Cardiac muscle cell (in vitro differentiated cells and primary cell): Measurements from ENCODE around the gene TMEM43. TPM values are rescaled to one million over a fixed set of nuclear protein-coding genes. Genes with fewer than 3 reads are reported as not detected.

Source experiments
- DNase-seq, 2 donors: peaks; one replicate each; pipeline versions ENCODE4 v3.0.0 to v3.0.0-alpha.2; 2010 to 2017; ENCODE audit warnings: low read depth in 1 of 2, low spot score in 1 of 2
- H3K27ac ChIP-seq: fragments of 200-600 bp; sonication (generic); 2 replicates; pipeline ENCODE4 v1.5.1; 2016
- H3K27me3 ChIP-seq: fragments of 200-600 bp; sonication (generic); 2 replicates; pipeline ENCODE4 v1.6.0; 2016; ENCODE audit warnings: control low read depth
- H3K36me3 ChIP-seq: fragments of 200-600 bp; sonication (generic); 2 replicates; pipeline ENCODE4 v1.5.1; 2016; ENCODE audit warnings: control low read depth
- H3K4me1 ChIP-seq: fragments of 200-600 bp; sonication (generic); 2 replicates; pipeline ENCODE4 v1.8.1; 2017; ENCODE audit warnings: low read depth, mild to moderate bottlenecking, mixed run types
- H3K4me3 ChIP-seq: fragments of 200-600 bp; sonication (generic); 2 replicates; pipeline ENCODE4 v1.5.1; 2016; ENCODE audit warnings: mild to moderate bottlenecking
- H3K9me3 ChIP-seq: fragments of 200-600 bp; sonication (generic); 2 replicates; pipeline ENCODE4 v1.5.1; 2017; ENCODE audit warnings: low read depth, mild to moderate bottlenecking, control low read depth
- CTCF ChIP-seq: IDR thresholded peaks from 2 replicates; pipeline ENCODE4 v1.5.1; 2012; ENCODE audit warnings: low read depth, mild to moderate bottlenecking, low read length
- polyA plus RNA-seq: library from polyadenylated mRNA; unstranded; fragments of >200 nt; fragmentation: Nextera tagmentation; extraction: Ambion mirVana; gene quantifications from 2 replicates; pipeline ENCODE4 v1.2.1, GENCODE V29; 2016
- total RNA-seq: library from RNA; depleted of rRNA; stranded (reverse); fragments of >200 nt; gene quantifications from 2 replicates; pipeline ENCODE4 v1.2.3, GENCODE V29; 2016

The TMEM43 gene
- total and polyA plus RNA-seq, 2 experiments from 2014 or later = 21.5 to 27.4 TPM

DNA sequence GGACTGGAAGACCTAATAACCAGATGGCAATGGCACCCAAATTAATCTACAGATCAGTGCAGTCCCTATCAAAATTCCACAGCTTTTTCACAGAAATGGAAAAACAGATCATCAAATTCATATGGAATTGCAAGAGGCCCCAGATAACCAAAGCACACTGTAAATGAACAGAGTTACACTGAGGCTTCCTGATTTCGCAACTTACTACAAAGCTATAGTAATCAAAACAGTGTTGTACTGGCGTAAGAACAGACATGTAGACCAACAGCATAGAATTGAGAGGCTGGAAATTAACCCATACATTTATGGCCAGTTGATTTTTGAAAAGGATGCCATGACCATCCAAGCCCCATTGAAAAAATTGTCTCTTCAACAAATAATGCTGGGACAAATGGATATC lies 37.3 kb downstream of the TMEM43 start:
- DNase-seq = peak in 1 of 2 donors; percentile 73
- no peak overlapping the region for H3K4me3 ChIP-seq
- H3K27me3 ChIP-seq = no peaks in the 10 kb centered on the region
- TF ChIP-seq CTCF = no peak
- no peaks in the 10 kb centered on the region for H3K4me1 ChIP-seq
- H3K36me3 ChIP-seq = peaks cover 75% of the 10 kb centered on the region
- no peak overlapping the region for H3K27ac ChIP-seq
- no peaks in the 10 kb centered on the region for H3K9me3 ChIP-seq

- no peaks in the 10 kb centered on the region for H3K4me1 ChIP-seq
- H3K27ac ChIP-seq = no peak overlapping the region
- peaks cover 84% of the 10 kb centered on the region for H3K36me3 ChIP-seq
- H3K4me3 ChIP-seq = no peak overlapping the region
- no peaks in the 10 kb centered on the region for H3K27me3 ChIP-seq
- no peaks in the 10 kb centered on the region for H3K9me3 ChIP-seq
- TF ChIP-seq CTCF = no peak
- no peak for DNase-seq
These were observed 42.2 kb downstream of the TMEM43 start for GRCh38 chr3:14166877-14167603.

DNA sequence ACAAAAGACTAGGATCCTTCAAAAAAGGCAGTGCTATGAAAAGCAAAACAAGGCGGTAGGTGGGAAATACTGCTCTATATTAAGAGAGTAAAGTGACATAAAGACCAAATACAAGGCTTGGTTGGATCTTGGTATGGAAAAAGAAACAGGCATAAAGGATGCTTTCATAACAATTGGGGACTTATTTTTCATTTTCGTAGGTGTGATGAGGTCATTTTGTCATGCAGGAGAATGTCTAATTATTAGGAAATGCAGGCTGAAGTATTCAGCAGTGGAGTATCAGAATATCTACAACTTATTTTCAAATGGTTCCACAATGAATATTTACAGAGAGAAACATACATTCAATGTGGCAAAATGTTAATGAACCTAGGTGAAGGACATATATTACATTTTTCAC lies 44.6 kb downstream of the TMEM43 start:
- Histone ChIP-seq H3K36me3 (peaks cover 70% of the 10 kb centered on the region), H3K9me3 (no peaks in the 10 kb centered on the region), H3K27me3 (no peaks in the 10 kb centered on the region), H3K27ac (no peak overlapping the region), H3K4me1 (no peaks in the 10 kb centered on the region), H3K4me3 (no peak overlapping the region)
- no peak for DNase-seq
- no peak for TF ChIP-seq CTCF

DNA sequence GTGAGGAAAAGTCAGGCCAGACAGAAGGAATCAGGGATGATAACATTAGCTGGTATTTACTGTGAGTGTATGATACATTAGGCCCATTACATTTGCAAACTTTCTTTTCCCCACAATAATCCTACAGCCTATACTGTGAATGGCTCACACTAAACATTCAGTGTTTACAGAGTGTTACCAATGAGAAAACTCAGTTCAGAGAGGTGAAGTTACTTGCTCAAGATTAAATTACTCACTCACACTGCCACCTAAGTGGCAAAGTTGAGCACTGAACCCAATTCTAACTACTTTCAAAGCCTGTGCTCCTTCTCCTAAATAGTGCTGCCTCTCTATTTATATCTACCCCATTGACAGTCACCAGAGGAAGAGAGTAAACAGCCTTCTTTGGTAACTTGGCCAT lies 45.0 kb downstream of the TMEM43 start:
- Histone ChIP-seq H3K4me1 (no peaks in the 10 kb centered on the region), H3K27me3 (no peaks in the 10 kb centered on the region), H3K4me3 (no peak overlapping the region), H3K36me3 (peaks cover 66% of the 10 kb centered on the region), H3K9me3 (no peaks in the 10 kb centered on the region), H3K27ac (no peak overlapping the region)
- no peak for DNase-seq
- no peak for TF ChIP-seq CTCF

DNA sequence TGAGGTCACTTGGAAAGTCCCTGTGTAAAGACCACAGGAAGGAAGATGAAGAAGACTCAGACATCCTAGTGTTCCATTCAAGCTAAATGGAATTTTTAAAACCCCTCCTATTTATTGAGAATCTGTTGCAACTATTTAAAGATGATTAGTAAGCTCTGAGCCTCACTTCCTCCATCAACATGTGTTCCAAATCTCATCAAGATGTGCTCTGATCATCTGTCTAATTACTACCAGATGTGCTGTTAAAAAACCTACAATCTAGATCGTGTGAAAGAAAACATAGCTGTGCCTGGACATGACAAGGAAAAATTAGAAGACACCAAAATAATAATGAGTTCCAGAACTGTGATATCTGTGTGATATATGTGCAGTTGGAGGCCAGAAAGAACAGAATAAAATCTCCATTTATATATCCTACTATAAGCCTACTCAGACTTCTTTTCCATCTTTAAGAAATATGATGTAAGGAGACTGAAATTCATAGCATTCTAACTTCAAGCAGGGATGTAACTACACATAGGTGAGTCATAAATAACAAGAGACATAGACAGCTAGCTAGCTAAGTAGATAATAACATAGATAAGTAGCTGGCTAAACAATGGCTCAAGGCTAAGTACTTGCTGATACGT lies 45.8 kb downstream of the TMEM43 start:
- H3K36me3 ChIP-seq = peaks cover 58% of the 10 kb centered on the region
- H3K9me3 ChIP-seq = no peaks in the 10 kb centered on the region
- H3K27me3 ChIP-seq = no peaks in the 10 kb centered on the region
- H3K4me3 ChIP-seq = no peak overlapping the region
- no peak for TF ChIP-seq CTCF
- H3K27ac ChIP-seq = no peak overlapping the region
- peak in 1 of 2 donors; percentile 29 for DNase-seq
- H3K4me1 ChIP-seq = no peaks in the 10 kb centered on the region
